HEK293T (cell line): ENCODE results near the gene NGLY1.

Experiments used
- ARNT ChIP-seq: fragments of 450-650 bp; IDR thresholded peaks from 2 replicates; pipeline ENCODE4 v1.6.1; 2017; ENCODE audit warnings: mild to moderate bottlenecking
- BHLHE40 ChIP-seq: fragments of 450-650 bp; IDR thresholded peaks from 2 replicates; pipeline ENCODE4 v1.6.1; 2016; ENCODE audit warnings: mild to moderate bottlenecking, moderate library complexity, borderline replicate concordance
- CTBP1 ChIP-seq: fragments of 450-650 bp; IDR thresholded peaks from 2 replicates; pipeline ENCODE4 v1.6.1; 2016; ENCODE audit warnings: borderline replicate concordance
- ELF4 ChIP-seq: fragments of 450-650 bp; IDR thresholded peaks from 2 replicates; pipeline ENCODE4 v1.6.1; 2017; ENCODE audit warnings: antibody characterized with exemption
- FOXK2 ChIP-seq: fragments of 450-650 bp; IDR thresholded peaks from 2 replicates; pipeline ENCODE4 v1.6.1; 2016; ENCODE audit warnings: mild to moderate bottlenecking
- FOXM1 ChIP-seq: fragments of 450-650 bp; IDR thresholded peaks from 2 replicates; pipeline ENCODE4 v1.6.1; 2017; ENCODE audit warnings: mild to moderate bottlenecking, borderline replicate concordance
- HDGF ChIP-seq: fragments of 450-650 bp; IDR thresholded peaks from 2 replicates; pipeline ENCODE4 v1.6.1; 2017; ENCODE audit warnings: antibody characterized with exemption, borderline replicate concordance
- L3MBTL2 ChIP-seq: fragments of 450-650 bp; conservative IDR thresholded peaks from 2 replicates; pipeline ENCODE4 v1.6.1; 2016; ENCODE audit warnings: mild to moderate bottlenecking
- PKNOX1 ChIP-seq: fragments of 450-650 bp; IDR thresholded peaks from 2 replicates; pipeline ENCODE4 v1.6.1; 2016
- SP1 ChIP-seq: fragments of 450-650 bp; IDR thresholded peaks from 2 replicates; pipeline ENCODE4 v1.6.1; 2017
- SUZ12 ChIP-seq: fragments of 450-650 bp; IDR thresholded peaks from 2 replicates; pipeline ENCODE4 v1.6.1; 2016; ENCODE audit warnings: mild to moderate bottlenecking
- TARDBP ChIP-seq: fragments of 450-650 bp; IDR thresholded peaks from 2 replicates; pipeline ENCODE4 v1.6.1; 2016
- ZNF384 ChIP-seq: fragments of 450-650 bp; IDR thresholded peaks from 2 replicates; pipeline ENCODE4 v1.6.1; 2016

DNA sequence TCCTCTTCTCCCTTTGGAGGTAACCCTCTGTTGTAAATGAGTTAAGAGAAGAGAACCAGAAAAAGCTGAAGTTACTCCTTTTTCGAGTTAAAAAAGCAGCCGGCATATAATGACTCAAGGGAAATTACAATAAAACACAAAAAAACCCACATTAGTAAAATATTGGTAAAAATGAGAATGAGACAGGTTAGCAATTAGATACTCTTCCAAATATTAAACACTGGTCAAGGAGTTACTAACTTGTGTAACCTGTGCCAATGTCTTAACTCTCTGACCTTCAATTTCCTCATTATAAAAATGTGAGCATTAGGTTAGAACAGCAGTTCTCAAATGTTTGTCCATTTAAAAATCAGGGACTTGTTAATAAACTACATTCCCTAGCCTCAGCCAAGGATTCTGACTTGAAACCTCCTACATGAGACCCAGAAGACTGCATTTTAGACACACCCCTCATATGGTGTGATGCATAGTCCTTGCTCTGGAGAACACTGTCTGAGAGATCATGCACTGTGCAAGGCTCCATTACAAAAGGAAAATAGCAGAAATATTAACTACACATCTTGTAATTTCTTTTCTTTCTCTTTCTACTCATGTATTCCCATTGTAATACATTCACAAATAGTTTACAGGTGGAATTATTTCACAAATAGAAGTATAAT lies 75.8 kb downstream of the NGLY1 start:
- TF ChIP-seq CTBP1 (no peak), BHLHE40 (no peak), ARNT (no peak), SP1 (no peak), SUZ12 (no peak), HDGF (no peak), L3MBTL2 (no peak), FOXK2 (no peak), ELF4 (no peak), FOXM1 (no peak), TARDBP (no peak), ZNF384 (no peak), PKNOX1 (no peak)
